ENCODE data around the gene FRMPD1.

The FRMPD1 gene

DNA sequence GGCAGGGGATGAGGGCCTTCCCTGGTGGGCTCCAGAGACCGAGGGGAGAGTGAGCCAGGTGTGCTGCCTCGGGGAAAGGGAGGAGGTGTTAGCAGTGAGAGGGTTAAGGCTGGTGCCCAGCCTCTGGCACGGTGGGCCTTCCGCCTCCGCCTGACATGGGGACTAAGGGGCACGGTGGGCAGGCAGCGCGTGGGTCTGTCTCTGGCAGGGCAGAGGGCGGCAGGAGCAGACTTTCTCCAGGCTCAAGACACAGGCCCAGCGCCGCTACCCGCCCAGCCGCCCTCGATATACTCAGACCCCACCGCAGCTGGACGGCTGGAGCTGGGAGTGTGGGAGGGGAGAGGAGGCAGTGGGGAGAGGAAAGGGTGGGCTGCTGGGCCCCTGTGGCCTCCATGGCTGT, 14.9 kb upstream of the FRMPD1 start:
- DNase-seq (ENCODE audit: low read depth, low spot score): no peak

- DNase-seq (ENCODE audit: low read depth, low spot score): no peak
These were observed 14.0 kb upstream of the FRMPD1 start for GRCh38 chr9:37636511-37637448.

- DNase-seq (ENCODE audit: low read depth, low spot score): no peak
These were observed 11.5 kb upstream of the FRMPD1 start for GRCh38 chr9:37639109-37639762.

DNA sequence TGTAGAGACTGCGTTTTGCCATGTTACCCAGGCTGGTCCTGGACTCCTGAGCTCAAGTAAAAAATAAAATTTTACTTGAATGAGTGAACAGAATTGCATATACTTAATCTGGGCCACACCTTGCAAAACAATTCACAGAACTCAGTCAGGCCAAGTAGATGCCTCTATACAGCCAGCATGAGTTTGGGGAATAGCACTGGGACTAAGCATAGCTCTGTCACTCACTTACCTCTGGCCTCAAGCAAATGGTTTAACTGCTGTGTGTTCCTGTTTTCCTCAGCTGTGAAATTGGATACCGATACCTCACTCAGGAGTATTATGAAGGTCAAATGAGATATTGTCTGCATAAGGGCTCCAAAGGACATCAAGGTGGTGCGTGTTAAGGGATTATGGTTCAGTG, 10.9 kb upstream of the FRMPD1 start:
- no peak for DNase-seq (ENCODE audit: low read depth, low spot score)

DNA sequence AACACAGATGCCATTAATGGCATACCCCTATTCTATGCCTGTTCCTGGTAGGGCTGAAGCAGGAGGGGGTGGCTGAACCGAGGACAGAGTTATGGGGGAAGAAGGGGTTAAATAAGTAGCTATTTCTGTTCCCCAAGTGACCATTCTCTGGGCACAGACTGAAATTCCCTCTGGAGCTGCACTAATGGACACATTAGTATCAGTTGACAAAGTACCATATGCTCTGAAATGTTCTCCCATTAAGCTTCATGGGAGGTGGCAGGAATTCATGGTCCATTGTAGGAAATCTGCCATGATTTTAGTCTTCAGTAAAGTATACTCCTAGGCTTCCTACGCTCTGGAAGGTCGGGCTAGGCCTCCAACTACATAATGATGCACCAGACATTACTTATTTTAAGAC, 10.5 kb upstream of the FRMPD1 start:
- no peak for DNase-seq (ENCODE audit: low read depth, low spot score)

- no peak for DNase-seq (ENCODE audit: low read depth, low spot score)
These were observed 9.4 kb upstream of the FRMPD1 start for GRCh38 chr9:37641331-37641730.

- no peak for DNase-seq (ENCODE audit: low read depth, low spot score)
These were observed 7.5 kb upstream of the FRMPD1 start for GRCh38 chr9:37643214-37643613.

GRCh38 chr9:37645903-37646506, 4.7 kb upstream of the FRMPD1 start:
- no peak for DNase-seq (ENCODE audit: low read depth, low spot score)

DNA sequence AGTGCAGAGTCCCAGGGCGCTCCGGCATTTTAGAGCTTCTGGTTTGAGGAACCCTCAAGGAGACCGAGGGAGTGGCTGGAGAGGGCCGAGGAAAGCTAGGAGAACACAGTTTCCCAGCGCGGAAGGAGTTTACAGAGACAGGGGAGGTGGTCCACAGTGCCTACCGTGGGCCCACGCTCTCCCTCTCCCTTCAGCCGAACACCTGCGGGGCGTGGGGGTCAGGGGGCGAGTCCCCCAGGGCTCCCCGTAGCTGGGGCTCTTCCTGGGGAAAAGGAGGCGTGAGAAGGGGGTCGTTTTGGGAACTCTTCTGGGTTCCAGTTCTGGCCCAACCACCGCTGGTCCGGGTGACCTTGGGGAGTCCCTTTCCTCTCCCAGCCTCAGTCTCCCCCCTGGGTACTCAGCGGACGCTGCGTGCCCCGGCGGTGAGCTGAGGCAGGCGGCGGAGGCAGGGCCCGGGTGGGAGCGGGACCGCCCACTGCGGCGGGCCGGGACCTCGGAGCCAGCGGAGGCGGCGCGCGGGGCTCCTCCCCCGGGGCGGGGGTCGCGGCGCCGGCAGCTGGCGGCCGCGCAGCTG, 368 bp upstream of the FRMPD1 start:
- DNase-seq (ENCODE audit: low read depth, low spot score): no peak

- no peak for DNase-seq (ENCODE audit: low read depth, low spot score)
These were observed 1.5 kb downstream of the FRMPD1 start for GRCh38 chr9:37652261-37652660.

- no peak for DNase-seq (ENCODE audit: low read depth, low spot score)
These were observed 2.6 kb downstream of the FRMPD1 start for GRCh38 chr9:37653385-37653784.

GRCh38 chr9:37656936-37657335, 6.2 kb downstream of the FRMPD1 start:
- DNase-seq (ENCODE audit: low read depth, low spot score): no peak

DNA sequence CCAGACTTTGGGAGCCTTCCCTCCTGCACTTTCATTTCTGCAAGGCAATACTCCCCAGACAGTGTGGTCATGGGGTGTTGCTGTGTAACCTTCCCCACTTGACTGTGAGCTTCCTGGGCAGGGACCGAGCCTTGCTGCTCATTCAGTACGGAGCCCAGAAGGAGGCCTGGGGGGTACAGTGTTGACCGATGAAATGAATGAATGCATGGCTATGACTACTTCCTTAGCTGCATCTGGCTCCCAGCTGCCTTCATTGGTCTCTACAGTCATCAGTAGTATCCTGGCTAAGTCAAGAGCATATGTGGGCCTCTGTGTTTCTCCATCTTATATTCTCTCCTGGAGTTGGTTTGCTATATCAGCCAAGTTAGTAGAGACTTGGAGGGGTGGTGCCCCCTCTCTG, 9.9 kb downstream of the FRMPD1 start:
- no peak for DNase-seq (ENCODE audit: low read depth, low spot score)

DNA sequence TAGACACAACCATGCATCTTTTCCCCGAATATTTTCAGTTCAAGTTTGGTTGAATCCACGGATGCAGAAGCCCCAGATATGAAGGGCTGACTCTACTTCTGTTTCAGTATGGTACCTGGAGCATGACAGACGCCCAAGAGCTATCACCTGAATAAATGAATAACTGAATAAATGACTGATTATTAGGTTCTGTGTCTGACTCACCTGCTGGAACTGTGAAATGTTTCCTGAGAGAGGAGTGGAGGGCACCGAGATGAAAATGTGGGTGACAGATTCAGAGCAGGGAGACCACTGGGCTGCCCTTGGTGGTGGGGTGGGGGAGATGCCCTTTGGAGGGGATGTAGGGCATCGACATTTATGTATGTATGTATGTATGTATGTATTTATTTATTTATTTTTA, 13.2 kb downstream of the FRMPD1 start:
- no peak for DNase-seq (ENCODE audit: low read depth, low spot score)

DNA sequence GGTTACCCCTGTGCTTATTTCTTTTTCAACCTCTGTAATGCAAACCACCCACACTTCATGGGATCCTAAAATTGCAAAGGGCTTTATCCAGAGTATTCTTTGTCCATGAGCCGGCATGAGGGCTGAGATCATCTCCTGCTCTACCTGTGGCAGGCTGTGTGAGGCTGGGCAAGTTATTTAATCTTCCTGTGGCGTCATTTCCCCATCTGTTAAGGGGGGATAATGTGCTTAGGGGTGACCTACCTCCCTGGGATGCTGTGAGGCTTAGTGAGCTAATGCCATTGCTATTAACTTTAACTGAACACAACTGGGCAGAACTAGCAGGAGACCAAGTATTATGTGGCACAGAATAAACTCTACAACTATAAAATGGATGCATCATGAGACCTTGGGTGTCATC, 17.0 kb downstream of the FRMPD1 start:
- no peak for DNase-seq (ENCODE audit: low read depth, low spot score)

DNA sequence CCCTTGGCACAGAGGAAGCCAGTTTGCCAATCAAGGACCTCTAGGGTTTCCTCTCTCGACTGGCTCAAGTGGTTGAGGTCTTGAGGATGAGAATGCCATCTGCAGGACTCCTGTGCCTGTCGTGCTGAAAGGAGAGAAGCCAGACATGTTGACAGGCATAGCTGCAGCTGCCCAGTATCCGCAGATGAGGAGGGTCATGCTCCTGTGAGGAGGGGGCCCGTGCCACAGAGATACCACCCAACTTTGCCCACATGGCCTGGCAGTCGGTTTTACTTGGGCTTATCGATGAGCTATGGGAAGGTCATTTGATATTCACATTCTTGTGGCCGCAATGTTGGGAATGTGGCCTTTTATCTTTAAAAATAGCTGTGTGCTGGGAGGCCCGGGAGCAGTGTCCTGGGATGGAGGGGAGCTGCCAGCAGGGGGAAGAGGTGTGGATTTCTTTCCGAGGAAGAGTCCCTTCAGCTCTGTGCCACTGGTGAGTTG, 17.4 kb downstream of the FRMPD1 start:
- DNase-seq (ENCODE audit: low read depth, low spot score): peak; percentile 56

- DNase-seq (ENCODE audit: low read depth, low spot score): no peak
These were observed 18.5 kb downstream of the FRMPD1 start for GRCh38 chr9:37669232-37669631.

DNA sequence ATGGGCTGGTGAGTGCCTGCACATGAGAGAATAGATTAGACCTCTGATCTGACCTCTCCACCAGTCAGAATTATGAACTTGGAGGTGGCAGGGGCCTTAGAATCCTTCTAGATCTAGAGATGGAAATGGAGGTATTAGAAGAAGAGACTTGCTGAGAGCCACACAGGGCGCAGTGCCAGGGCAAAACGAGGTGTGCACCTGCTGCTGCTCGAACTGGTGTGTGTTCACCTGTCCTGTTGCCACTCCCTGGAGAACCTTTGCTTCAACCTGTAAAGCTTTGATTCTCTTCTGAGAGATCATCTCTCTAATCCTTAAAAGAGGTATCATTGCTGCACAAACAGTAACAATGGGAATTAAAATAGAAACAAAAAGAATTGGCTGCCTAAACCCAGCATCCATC, 24.9 kb downstream of the FRMPD1 start:
- DNase-seq (ENCODE audit: low read depth, low spot score): no peak

DNA sequence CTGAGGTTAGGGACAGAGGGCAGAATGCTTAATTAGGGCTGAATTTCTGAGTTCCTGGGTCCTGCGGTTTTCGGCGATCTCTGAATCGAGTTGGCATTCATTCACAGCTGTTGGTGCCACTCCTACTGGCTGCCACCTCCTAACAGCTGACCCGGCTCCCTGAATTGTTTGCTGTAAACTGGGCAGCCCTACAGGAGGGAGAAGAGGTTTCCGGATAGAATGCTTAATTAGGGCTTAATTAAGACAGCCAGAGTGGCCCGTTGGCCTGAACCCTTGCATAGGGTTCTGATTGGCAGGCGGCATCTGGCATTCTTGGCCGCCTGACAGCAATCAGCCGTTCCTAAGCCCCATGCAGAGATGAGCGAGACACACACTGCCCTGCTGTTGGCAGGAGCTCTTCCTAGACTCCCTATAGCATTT, 25.7 kb downstream of the FRMPD1 start:
- DNase-seq (ENCODE audit: low read depth, low spot score): no peak

GRCh38 chr9:37677435-37677834, 26.7 kb downstream of the FRMPD1 start:
- DNase-seq (ENCODE audit: low read depth, low spot score): no peak

- DNase-seq (ENCODE audit: low read depth, low spot score): no peak
These were observed 28.1 kb downstream of the FRMPD1 start for GRCh38 chr9:37678789-37679273.
